Uterus (tissue), 4 donors: ENCODE data around the gene TRIM3. TPM values are rescaled to one million over a fixed set of nuclear protein-coding genes. Genes with fewer than 3 reads are reported as not detected.

Source experiments
- DNase-seq, 2 donors: peaks; one replicate each; pipeline ENCODE4 v3.0.0-alpha.2; 2019 to 2020
- H3K27ac ChIP-seq, 2 donors: fragments of 200-600 bp; sonication (generic); 1 replicate in 1 of 2; 2 replicates in 1 of 2; pipeline ENCODE4 v1.5.1; 2016 to 2018
- H3K27me3 ChIP-seq, 2 donors: fragments of 200-600 bp; sonication (generic); one replicate each; pipeline ENCODE4 v1.5.1; 2018 to 2019; ENCODE audit warnings: control low read depth in 1 of 2
- H3K36me3 ChIP-seq, 2 donors: fragments of 200-600 bp; sonication (generic); one replicate each; pipeline ENCODE4 v1.5.1; 2019; ENCODE audit warnings: control low read depth in 1 of 2
- H3K4me1 ChIP-seq, 2 donors: fragments of 200-600 bp; sonication (generic); one replicate each; pipeline ENCODE4 v1.5.1; 2018 to 2019; ENCODE audit warnings: control low read depth in 1 of 2
- H3K4me3 ChIP-seq, 2 donors: fragments of 200-600 bp; sonication (generic); 1 replicate in 1 of 2; 2 replicates in 1 of 2; pipeline ENCODE4 v1.5.1; 2018 to 2019; ENCODE audit warnings: mild to moderate bottlenecking in 1 of 2
- H3K9me3 ChIP-seq, 2 donors: fragments of 200-600 bp; sonication (generic); one replicate each; pipeline ENCODE4 v1.5.1; 2019; ENCODE audit warnings: control low read depth in 1 of 2
- POLR2A ChIP-seq, 2 donors: fragments of 450-650 bp; IDR thresholded peaks; one replicate each; pipeline ENCODE4 v1.6.1; 2016; ENCODE audit warnings: antibody characterized with exemption in 2 of 2, mild to moderate bottlenecking in 1 of 2, moderate library complexity in 1 of 2
- intact Hi-C: fragments of 100-400 bp; cut with DNase I; formaldehyde crosslinking; loops from one replicate; pipeline ENCODE4 v1.15.1; 2023; ENCODE audit warnings: low total_unique reads
- total RNA-seq, 4 donors: library from RNA; depleted of rRNA in 3 of 4; stranded (reverse); fragments of >200 nt in 3 of 4; gene quantifications; one replicate each; pipeline versions ENCODE4 v1.1.0 to v1.2.4, GENCODE V29; 2014 to 2023
- TF ChIP-seq, protein P1 (sequence below), 4 experiments: fragments of 200-600 bp in 2 of 4; fragments of 450-650 bp in 2 of 4; sonication (generic) in 2 of 4; IDR thresholded peaks; one replicate each; pipeline ENCODE4 v1.5.1; 2016 to 2019; ENCODE audit warnings: antibody characterized with exemption in 4 of 4, mild to moderate bottlenecking in 2 of 4, moderate library complexity in 1 of 4
- donor health status: DM: yes; HTN: yes; CAD: no.

The TRIM3 gene
- total RNA-seq, 4 donors from 2014 or later, result 9.5 to 42.4 (median 29.6) TPM

DNA sequence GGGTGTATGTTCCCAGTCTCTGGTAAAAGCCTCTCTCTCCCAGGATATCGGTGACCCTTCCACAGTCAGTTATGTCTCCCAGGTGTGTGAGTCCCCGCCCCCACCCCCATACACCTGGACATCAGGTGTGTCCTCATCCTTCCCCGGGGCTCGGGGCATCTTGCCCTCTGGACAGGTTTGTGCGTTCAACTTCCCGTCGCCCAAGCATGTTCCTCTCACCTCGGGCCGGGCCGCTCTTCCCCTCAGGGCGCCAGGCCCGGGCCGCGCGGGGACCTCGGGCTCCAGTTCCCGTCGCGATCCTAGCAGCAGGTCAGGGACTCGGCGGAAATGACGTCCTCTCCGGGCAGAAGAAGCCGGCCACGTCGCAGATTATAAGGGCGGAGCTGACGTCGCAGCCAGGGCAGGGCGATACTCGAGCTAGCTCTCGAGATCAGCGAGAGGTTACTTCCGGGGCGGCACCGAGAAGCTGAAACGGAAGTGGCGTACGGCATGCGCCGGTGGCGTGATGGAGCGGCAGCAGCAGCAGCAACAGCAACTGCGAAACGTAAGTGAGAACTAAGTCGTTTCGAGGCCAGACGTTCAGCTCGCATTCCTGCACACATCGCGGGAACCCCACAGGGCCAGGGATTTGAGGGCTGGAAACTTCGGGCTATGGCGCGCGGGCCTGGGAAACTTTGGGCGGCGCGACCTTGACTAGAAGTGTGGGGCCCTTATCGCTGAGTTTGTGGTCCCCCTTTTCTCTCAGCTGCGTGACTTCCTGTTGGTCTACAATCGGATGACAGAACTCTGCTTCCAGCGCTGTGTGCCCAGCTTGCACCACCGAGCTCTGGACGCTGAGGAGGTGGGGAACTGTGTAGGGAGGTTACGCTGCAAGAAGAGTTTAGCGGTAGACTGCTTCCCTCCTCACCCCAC is 7.5 kb upstream of the TRIM3 start, which contains the start of the genes ARFIP2 and TIMM10B:
Gene ARFIP2 (minus strand): TSS at position 320 of the 912 bp plus-strand sequence. CDS start 910 bp downstream, outside the sequence.
Gene TIMM10B (plus strand): TSS at position 490 of the 912 bp plus-strand sequence. CDS start 16 bp downstream, at position 506.
- peak within 1 kb of the TSS; percentile 84 to 92 for H3K4me3 ChIP-seq
- no peaks in the 10 kb centered on the region for H3K27me3 ChIP-seq
- intact Hi-C loops, result no loop called here
- H3K27ac ChIP-seq, result peak within 1 kb of the TSS; percentile 93 to 94
- no peaks in the 10 kb centered on the region for H3K36me3 ChIP-seq
- peaks cover 6% of the 10 kb centered on the region in 2 donors for H3K4me1 ChIP-seq
- peak; percentile 98 to 99 for DNase-seq
- H3K9me3 ChIP-seq, result no peaks in the 10 kb centered on the region
- TF ChIP-seq POLR2A (IDR thresholded peaks at IDR 0.05), result peak; percentile 84 to 88
- TF ChIP-seq, protein P1, sequence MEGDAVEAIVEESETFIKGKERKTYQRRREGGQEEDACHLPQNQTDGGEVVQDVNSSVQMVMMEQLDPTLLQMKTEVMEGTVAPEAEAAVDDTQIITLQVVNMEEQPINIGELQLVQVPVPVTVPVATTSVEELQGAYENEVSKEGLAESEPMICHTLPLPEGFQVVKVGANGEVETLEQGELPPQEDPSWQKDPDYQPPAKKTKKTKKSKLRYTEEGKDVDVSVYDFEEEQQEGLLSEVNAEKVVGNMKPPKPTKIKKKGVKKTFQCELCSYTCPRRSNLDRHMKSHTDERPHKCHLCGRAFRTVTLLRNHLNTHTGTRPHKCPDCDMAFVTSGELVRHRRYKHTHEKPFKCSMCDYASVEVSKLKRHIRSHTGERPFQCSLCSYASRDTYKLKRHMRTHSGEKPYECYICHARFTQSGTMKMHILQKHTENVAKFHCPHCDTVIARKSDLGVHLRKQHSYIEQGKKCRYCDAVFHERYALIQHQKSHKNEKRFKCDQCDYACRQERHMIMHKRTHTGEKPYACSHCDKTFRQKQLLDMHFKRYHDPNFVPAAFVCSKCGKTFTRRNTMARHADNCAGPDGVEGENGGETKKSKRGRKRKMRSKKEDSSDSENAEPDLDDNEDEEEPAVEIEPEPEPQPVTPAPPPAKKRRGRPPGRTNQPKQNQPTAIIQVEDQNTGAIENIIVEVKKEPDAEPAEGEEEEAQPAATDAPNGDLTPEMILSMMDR (IDR thresholded peaks at IDR 0.05), result no peak

DNA sequence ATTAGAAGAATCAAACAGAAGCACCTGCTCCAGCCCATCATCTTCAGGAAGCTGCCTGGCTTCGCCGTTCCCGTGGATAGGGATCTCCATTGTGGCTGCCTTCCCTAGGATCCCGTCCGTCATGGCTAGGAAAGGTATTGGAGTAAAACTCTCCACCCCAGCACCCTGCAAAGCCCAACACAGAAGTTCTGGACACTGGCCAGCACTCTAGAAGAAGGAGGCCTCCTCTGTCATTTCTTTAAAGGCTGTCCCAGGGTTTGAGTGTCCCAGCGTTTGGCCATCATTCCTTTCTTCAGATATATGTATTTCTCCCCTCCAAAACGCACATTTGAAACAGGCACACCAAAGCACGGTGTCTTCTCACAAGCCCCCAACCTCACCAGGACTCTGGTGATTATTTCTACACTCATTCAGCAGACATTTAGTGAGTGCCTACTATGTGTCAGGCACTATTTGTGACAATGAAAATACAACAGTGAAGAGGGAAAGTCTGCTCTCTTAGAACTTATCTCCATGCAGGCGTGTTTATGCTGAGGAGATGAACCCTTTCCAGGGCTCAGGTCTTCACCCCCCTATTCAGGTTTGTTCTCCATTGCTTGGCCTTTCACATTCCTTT is 6.7 kb upstream of the TRIM3 start:
- Histone ChIP-seq H3K4me3 (peak overlapping the region; percentile 84 to 92), H3K27me3 (no peaks in the 10 kb centered on the region), H3K36me3 (no peaks in the 10 kb centered on the region), H3K27ac (peak overlapping the region; percentile 93 to 94), H3K9me3 (no peaks in the 10 kb centered on the region), H3K4me1 (peaks cover 6% of the 10 kb centered on the region in 2 donors)
- intact Hi-C loops, result no loop called here
- DNase-seq, result peak in 1 of 2 donors; percentile 28
- no peak for TF ChIP-seq POLR2A (IDR thresholded peaks at IDR 0.05)
- TF ChIP-seq, protein P1 (IDR thresholded peaks at IDR 0.05), result no peak

DNA sequence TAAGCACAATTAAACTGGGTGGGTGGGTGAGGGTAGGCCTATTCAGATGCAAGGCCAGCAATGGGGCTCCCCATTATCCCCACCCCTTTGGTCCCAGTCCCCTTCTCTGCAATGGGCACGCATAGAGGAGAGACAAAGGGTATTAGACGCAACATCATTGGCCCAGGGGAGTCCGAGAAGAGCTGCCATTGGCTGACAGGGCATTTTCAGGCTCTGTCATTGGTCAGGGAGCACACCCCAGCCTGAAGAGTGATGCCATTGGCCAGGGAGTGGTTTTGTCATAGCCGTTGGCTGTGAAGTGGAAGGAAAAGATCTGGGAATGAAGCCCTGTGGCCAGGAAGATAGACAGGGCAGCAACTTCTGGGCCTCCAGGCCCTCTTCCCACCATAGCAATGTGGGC is 2.8 kb upstream of the TRIM3 start:
- intact Hi-C loops, result no loop called here
- TF ChIP-seq POLR2A (IDR thresholded peaks at IDR 0.05), result no peak
- TF ChIP-seq, protein P1 (IDR thresholded peaks at IDR 0.05), result no peak
- Histone ChIP-seq H3K27me3 (no peaks in the 10 kb centered on the region), H3K27ac (no peak overlapping the region), H3K4me1 (peaks cover 0 to 13% of the 10 kb centered on the region in 2 donors), H3K4me3 (no peak overlapping the region), H3K9me3 (no peaks in the 10 kb centered on the region), H3K36me3 (no peaks in the 10 kb centered on the region)
- DNase-seq, result no peak

DNA sequence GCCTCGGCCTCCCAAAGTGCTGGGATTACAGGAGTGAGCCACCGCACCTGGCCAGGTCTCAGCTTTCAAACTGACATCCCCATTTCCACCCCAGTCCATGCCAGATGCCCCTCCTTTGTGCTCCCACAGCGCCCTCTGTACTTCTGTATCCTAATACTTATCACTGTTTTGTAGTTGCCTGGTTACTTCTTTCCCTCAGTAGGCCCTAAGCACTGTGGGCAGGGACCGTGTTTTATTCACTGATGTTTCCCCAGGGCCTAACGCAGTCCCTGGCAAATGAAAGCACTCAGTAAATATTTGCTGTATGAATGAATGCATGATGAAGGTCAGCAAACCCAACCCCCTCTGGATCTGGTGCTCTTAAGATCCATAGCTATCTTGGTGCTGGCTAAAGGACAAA is 2.2 kb upstream of the TRIM3 start:
- no peak overlapping the region for H3K4me3 ChIP-seq
- no peak for DNase-seq
- TF ChIP-seq, protein P1 (IDR thresholded peaks at IDR 0.05), result no peak
- no peak for TF ChIP-seq POLR2A (IDR thresholded peaks at IDR 0.05)
- H3K27ac ChIP-seq, result no peak overlapping the region
- peaks cover 0 to 13% of the 10 kb centered on the region in 2 donors for H3K4me1 ChIP-seq
- no peaks in the 10 kb centered on the region for H3K36me3 ChIP-seq
- H3K27me3 ChIP-seq, result no peaks in the 10 kb centered on the region
- intact Hi-C loops, result no loop called here
- no peaks in the 10 kb centered on the region for H3K9me3 ChIP-seq
